ENCODE data around the gene CXorf58.
A peak's percentile ranks its signal among the peaks of the same experiment; 100 is the strongest.

The CXorf58 gene

GRCh38 chrX:23936180-23936579 is 28.4 kb downstream of the CXorf58 start:
- Histone ChIP-seq H3K9ac (no peak overlapping the region), H3K27me3 (no peaks in the 10 kb centered on the region), H3K4me2 (no peak overlapping the region), H3K4me3 (no peak overlapping the region), H3K4me1 (peaks cover 0 to 12% (median 4%) of the 10 kb centered on the region in 10 experiments; a peak in 10 of 20 replicates), H3K27ac (no peak overlapping the region), H4K20me1 (no peaks in the 10 kb centered on the region), H3K9me3 (replicated peaks in 1 of 11) (no peaks in the 10 kb centered on the region), H3K36me3 (no peaks in the 10 kb centered on the region)
- no peak for TF ChIP-seq Cebpa-rat (IDR thresholded peaks at IDR 0.05)

GRCh38 chrX:23937100-23937499 is 29.3 kb downstream of the CXorf58 start:
- no peaks in the 10 kb centered on the region for H3K9me3 ChIP-seq (replicated peaks in 1 of 11)
- no peaks in the 10 kb centered on the region for H4K20me1 ChIP-seq
- no peak overlapping the region for H3K9ac ChIP-seq
- H3K4me1 ChIP-seq = peaks cover 0 to 3% (median 0%) of the 10 kb centered on the region in 10 experiments; a peak in 1 of 20 replicates
- no peak overlapping the region for H3K27ac ChIP-seq
- H3K4me2 ChIP-seq = no peak overlapping the region
- no peaks in the 10 kb centered on the region for H3K27me3 ChIP-seq
- no peaks in the 10 kb centered on the region for H3K36me3 ChIP-seq
- TF ChIP-seq Cebpa-rat (IDR thresholded peaks at IDR 0.05) = no peak
- no peak overlapping the region for H3K4me3 ChIP-seq

GRCh38 chrX:23938690-23939089 is 30.9 kb downstream of the CXorf58 start:
- H3K27me3 ChIP-seq = no peaks in the 10 kb centered on the region
- no peak overlapping the region for H3K9ac ChIP-seq
- H3K27ac ChIP-seq = no peak overlapping the region
- no peaks in the 10 kb centered on the region for H4K20me1 ChIP-seq
- H3K4me2 ChIP-seq = no peak overlapping the region
- no peaks in the 10 kb centered on the region for H3K9me3 ChIP-seq (replicated peaks in 1 of 11)
- no peak overlapping the region for H3K4me3 ChIP-seq
- TF ChIP-seq Cebpa-rat (IDR thresholded peaks at IDR 0.05) = no peak
- no peaks in the 10 kb centered on the region for H3K4me1 ChIP-seq
- no peaks in the 10 kb centered on the region for H3K36me3 ChIP-seq

- Histone ChIP-seq H4K20me1 (no peaks in the 10 kb centered on the region), H3K36me3 (no peaks in the 10 kb centered on the region), H3K27me3 (peaks cover 0 to under 1% (median 0%) of the 10 kb centered on the region in 11 experiments; a peak in 1 of 22 replicates), H3K27ac (no peak overlapping the region), H3K4me3 (no peak overlapping the region), H3K9ac (no peak overlapping the region), H3K4me2 (no peak overlapping the region), H3K4me1 (no peaks in the 10 kb centered on the region), H3K9me3 (replicated peaks in 1 of 11) (no peaks in the 10 kb centered on the region)
- TF ChIP-seq Cebpa-rat (IDR thresholded peaks at IDR 0.05) = no peak
These were observed 31.4 kb downstream of the CXorf58 start for GRCh38 chrX:23939203-23939602.

- H3K4me1 ChIP-seq = no peaks in the 10 kb centered on the region
- no peaks in the 10 kb centered on the region for H4K20me1 ChIP-seq
- no peak overlapping the region for H3K9ac ChIP-seq
- H3K27ac ChIP-seq = no peak overlapping the region
- no peak overlapping the region for H3K4me2 ChIP-seq
- no peaks in the 10 kb centered on the region for H3K9me3 ChIP-seq (replicated peaks in 1 of 11)
- peaks cover 0 to 15% (median 0%) of the 10 kb centered on the region in 11 experiments; a peak in 4 of 22 replicates for H3K27me3 ChIP-seq
- no peak for TF ChIP-seq Cebpa-rat (IDR thresholded peaks at IDR 0.05)
- H3K4me3 ChIP-seq = no peak overlapping the region
- H3K36me3 ChIP-seq = no peaks in the 10 kb centered on the region
These were observed 36.4 kb downstream of the CXorf58 start for GRCh38 chrX:23944234-23944633.

GRCh38 chrX:23945206-23945605 is 37.4 kb downstream of the CXorf58 start:
- H3K36me3 ChIP-seq = no peaks in the 10 kb centered on the region
- H3K27ac ChIP-seq = no peak overlapping the region
- H3K4me1 ChIP-seq = no peaks in the 10 kb centered on the region
- H3K4me2 ChIP-seq = no peak overlapping the region
- H3K9ac ChIP-seq = no peak overlapping the region
- H4K20me1 ChIP-seq = no peaks in the 10 kb centered on the region
- H3K27me3 ChIP-seq = peaks cover 0 to 15% (median 0%) of the 10 kb centered on the region in 11 experiments; a peak in 4 of 22 replicates
- TF ChIP-seq Cebpa-rat (IDR thresholded peaks at IDR 0.05) = no peak
- H3K9me3 ChIP-seq (replicated peaks in 1 of 11) = no peaks in the 10 kb centered on the region
- no peak overlapping the region for H3K4me3 ChIP-seq

GRCh38 chrX:23952391-23952790 is 44.6 kb downstream of the CXorf58 start:
- TF ChIP-seq Cebpa-rat (IDR thresholded peaks at IDR 0.05) = no peak
- peak overlapping the region in 3 of 11 experiments; percentile 47 to 68 (median 51); a peak in 4 of 22 replicates for H3K4me2 ChIP-seq
- no peaks in the 10 kb centered on the region for H3K36me3 ChIP-seq
- H3K9ac ChIP-seq = no peak overlapping the region
- no peaks in the 10 kb centered on the region for H3K9me3 ChIP-seq (replicated peaks in 1 of 11)
- H3K27me3 ChIP-seq = no peaks in the 10 kb centered on the region
- H4K20me1 ChIP-seq = no peaks in the 10 kb centered on the region
- H3K4me1 ChIP-seq = peaks cover 12 to 21% (median 16%) of the 10 kb centered on the region in 10 experiments; a peak in 18 of 20 replicates
- no peak overlapping the region for H3K27ac ChIP-seq
- H3K4me3 ChIP-seq = no peak overlapping the region

- Histone ChIP-seq H3K4me2 (peak overlapping the region; percentile 47 to 78 (median 62)), H3K27ac (peak overlapping the region in 9 of 11 experiments; percentile 18 to 56 (median 52); a peak in 16 of 22 replicates), H3K4me1 (peaks cover 12 to 21% (median 16%) of the 10 kb centered on the region in 10 experiments; a peak in 18 of 20 replicates), H3K9ac (peak overlapping the region in 5 of 11 experiments; percentile 16 to 54 (median 42); a peak in 9 of 22 replicates), H3K27me3 (no peaks in the 10 kb centered on the region), H3K36me3 (no peaks in the 10 kb centered on the region), H4K20me1 (no peaks in the 10 kb centered on the region), H3K9me3 (replicated peaks in 1 of 11) (no peaks in the 10 kb centered on the region), H3K4me3 (peak overlapping the region in 5 of 10 experiments; percentile 3 to 32 (median 9); a peak in 2 of 20 replicates)
- TF ChIP-seq Cebpa-rat (IDR thresholded peaks at IDR 0.05) = no peak
These were observed 45.4 kb downstream of the CXorf58 start for GRCh38 chrX:23952984-23953907.

- Histone ChIP-seq H3K27ac (peak overlapping the region in 3 of 11 experiments; percentile 52 to 56 (median 55); a peak in 2 of 22 replicates), H3K4me3 (0 out of 20 replicates have a peak overlapping the region, but pooled peaks of 1 of the 10 experiments have one; percentile 17), H3K4me2 (peak overlapping the region in 10 of 11 experiments; percentile 47 to 78 (median 62); a peak in 16 of 22 replicates), H3K9me3 (replicated peaks in 1 of 11) (no peaks in the 10 kb centered on the region), H4K20me1 (no peaks in the 10 kb centered on the region), H3K4me1 (peaks cover 12 to 21% (median 16%) of the 10 kb centered on the region in 10 experiments; a peak in 18 of 20 replicates), H3K27me3 (no peaks in the 10 kb centered on the region), H3K9ac (no peak overlapping the region), H3K36me3 (no peaks in the 10 kb centered on the region)
- no peak for TF ChIP-seq Cebpa-rat (IDR thresholded peaks at IDR 0.05)
These were observed 46.1 kb downstream of the CXorf58 start for GRCh38 chrX:23953908-23954269.

Data from BLaER1 treated with 17β-estradiol and CSF1 and Interleukin-3, amounts not matched to agents 10 nM and 100 nM (cell line).